Skeletal muscle cell (primary cell): ENCODE results near the gene CD7.

Source experiments
- DNase-seq: peaks from one replicate; pipeline ENCODE4 v3.0.0-alpha.2; 2010; ENCODE audit warnings: low read depth
- H3K4me3 ChIP-seq: 2 replicates; pipeline ENCODE4 v1.5.1; 2011; ENCODE audit warnings: low read depth, mild to moderate bottlenecking, control low read depth, low read length, moderate library complexity

Gene CD7

DNA sequence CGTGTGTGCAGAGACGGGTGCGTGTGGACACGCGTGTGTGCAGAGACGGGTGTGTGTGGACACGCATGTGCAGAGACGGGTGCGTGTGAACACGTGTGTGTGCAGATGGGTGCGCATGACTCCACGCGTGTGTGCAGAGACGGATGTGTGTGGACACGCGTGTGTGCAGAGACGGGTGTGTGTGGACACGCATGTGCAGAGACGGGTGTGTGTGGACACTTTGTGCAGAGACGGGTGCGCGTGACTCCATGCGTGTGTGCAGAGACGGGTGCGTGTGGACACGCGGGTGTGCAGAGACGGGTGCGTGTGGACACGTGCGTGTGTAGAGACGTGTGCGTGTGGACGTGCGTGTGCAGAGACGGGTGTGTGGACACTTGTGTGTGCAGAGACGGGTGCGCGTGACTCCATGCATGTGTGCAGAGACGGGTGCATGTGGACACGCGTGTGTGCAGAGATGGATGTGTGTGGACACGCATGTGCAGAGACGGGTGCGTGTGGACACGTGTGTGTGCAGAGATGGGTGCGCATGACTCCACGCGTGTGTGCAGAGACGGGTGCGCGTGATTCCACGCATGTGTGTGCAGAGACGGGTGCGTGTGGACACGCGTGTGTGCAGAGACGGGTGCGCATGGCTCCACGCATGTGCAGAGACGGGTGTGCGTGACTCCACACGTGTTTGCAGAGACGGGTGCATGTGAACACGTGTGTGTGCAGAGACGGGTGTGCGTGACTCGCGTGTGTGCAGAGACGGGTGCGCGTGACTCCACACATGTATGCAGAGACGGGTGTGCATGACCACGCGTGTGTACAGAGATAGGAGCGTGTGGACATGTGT, 1.6 kb upstream of the CD7 start:
- no peak overlapping the region for H3K4me3 ChIP-seq
- no peak for DNase-seq

DNA sequence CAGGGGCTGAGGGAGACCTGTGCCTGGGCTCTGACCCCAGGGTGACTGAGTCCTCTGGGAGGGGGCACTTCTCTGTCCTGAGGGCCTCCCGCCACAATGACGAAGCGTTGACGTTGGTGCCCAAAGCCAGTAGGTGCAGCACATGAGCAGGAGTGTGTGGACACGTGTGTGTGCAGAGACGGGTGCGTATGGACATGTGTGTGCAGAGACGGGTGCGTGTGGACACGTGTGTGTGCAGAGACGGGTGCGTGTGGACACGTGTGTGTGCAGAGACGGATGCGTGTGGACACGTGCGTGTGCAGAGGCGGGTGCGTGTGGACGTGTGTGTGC, 726 bp upstream of the CD7 start:
- DNase-seq = no peak
- H3K4me3 ChIP-seq = no peak overlapping the region

GRCh38 chr17:82316651-82317393, 586 bp downstream of the CD7 start:
- DNase-seq = no peak
- no peak overlapping the region for H3K4me3 ChIP-seq

- no peak overlapping the region for H3K4me3 ChIP-seq
These were observed 1.6 kb downstream of the CD7 start for GRCh38 chr17:82315703-82316358.

DNA sequence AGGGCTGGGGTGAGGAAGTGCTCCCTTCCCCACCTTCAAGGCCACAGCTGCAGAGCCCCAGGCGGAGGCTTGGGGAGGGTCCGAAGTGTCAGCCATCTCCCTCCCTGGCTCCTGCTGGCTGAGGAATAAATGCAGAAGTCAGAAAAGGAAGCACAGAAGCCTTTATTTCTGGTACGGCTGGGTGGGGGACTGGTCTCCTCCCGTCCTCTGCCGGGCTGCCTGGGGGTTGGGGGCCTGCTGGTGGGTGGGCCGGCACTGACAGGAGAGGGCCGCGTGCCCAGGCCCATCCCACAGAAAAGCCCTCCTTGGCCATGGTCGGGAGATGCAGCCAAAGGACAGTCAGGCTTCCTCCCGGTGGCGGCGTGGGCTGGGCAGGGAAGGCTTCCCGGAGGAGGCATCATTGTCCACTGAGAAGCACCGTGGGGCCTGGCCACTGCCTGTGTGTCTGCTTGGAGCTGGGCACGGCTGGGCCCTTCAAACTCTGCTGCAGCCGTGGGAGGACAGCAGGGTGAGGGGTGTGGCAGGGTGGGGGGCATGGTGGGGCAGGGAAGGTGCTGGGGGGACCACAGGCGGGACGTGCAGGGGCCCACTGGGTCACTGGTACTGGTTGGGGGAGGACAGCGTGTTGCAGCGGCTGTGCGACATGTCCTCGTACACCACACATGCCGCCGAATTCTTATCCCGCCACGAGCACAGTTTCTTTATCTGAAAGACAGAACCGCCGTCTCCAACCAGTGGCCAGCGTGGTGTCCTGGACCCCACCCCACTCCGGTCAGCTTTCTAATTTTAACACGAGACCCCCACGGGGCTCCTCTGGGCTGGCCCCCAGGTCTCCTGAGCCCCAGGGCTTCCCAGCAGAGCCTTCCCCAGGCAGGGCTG, 2.4 kb downstream of the CD7 start:
- no peak for DNase-seq
- H3K4me3 ChIP-seq = no peak overlapping the region

More at GRCh38 chr17:82315703-82316358, 1.6 kb downstream of the CD7 start:
- no peak for DNase-seq

DNA sequence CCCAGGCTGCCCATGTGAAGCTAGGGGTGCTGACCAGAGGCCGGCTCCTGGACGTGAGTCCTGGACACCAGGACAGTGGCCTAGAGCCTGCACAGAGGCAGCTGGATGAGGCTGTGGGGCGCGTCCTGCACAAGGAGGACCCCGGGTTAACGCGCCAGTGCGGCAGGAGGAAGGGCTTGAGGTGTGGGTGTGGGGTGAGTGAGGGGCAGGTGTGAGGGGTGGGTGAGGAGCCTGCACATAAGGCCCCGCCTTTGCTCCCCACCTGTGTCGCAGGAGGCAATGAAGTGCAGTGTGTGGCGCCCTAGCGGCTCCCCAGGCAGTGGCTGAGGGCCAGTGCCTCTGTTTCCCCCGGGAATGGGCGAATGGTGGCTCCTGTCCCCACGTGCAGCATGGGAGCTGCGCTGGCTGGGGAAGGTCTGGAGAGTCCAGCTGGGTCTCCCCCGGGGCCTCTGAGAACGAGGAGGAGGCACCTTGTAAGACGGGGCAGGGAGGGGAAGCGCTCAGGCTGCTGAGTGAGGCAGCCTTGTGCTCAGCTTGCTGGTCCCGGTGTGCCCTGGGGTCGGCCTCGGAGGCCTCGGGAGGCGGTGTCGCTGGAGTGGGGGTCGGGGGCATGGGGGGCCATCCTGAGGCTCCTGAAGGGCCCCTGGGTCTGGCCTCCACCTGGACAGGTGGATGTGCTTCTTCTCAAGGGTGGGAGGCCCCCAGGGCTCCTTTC, 3.2 kb downstream of the CD7 start:
- DNase-seq = no peak
- H3K4me3 ChIP-seq = no peak overlapping the region

DNA sequence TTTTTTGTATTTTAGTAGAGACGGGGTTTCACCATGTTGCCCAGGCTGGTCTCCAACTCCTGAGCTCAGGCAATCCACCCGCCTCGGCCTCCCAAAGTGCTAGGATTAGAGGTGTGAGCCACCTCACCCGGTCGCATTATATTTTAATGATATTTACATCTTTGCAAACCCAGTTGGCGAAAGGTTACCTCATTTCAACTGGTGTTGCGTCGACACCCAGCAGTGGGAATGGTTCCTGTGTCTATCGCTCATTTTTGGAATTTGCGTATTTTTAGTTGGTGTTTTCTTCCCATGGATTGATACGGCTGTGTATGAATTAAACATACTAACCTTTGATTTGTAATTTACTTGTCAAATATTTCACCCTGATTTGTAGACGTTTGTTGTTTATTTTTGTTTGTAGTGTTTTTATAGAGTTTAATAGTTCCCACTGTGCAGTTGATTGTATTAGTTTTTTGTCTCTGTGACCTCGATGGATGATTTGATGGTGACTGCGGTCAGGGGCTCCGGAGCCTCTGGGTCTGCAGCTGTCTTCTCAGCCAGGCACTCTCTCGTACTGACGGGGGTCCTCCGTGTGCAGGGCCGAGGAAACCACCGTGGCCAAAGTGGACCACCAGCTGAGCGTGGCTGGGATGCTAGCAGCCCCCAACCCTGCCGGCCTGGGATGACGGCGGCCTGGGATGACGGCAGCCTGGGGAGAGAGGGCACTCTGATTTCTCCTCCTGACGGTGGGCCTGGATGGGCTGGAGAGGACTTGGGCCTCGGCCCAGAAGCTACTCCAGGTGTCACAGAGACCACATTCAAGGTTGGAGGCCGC, 4.0 kb downstream of the CD7 start:
- no peak for DNase-seq
- H3K4me3 ChIP-seq = no peak overlapping the region

GRCh38 chr17:82311971-82312370, 5.4 kb downstream of the CD7 start:
- DNase-seq = no peak
- H3K4me3 ChIP-seq = no peak overlapping the region

DNA sequence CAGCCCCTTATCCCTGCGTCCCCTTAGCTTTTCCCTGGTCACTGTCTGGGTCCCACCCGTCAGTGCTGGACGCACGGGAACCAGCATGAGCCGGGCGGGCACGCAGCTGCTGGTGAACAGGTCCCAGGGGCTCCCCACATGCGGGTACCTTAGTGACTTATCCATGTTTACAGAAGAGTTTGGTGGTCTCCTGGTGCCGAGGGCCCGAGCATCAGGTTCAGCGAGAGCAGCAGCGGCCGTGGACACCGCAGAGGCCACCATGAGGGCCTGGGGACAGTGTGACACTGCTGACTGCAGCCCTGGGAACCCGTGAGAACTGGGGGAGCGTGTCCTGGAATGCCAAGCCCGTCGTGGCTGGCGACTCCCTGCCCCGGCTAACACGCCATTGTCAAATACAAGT, 6.5 kb downstream of the CD7 start:
- H3K4me3 ChIP-seq = no peak overlapping the region
- DNase-seq = no peak

- H3K4me3 ChIP-seq = no peak overlapping the region
- no peak for DNase-seq
These were observed 7.5 kb downstream of the CD7 start for GRCh38 chr17:82309656-82310570.

DNA sequence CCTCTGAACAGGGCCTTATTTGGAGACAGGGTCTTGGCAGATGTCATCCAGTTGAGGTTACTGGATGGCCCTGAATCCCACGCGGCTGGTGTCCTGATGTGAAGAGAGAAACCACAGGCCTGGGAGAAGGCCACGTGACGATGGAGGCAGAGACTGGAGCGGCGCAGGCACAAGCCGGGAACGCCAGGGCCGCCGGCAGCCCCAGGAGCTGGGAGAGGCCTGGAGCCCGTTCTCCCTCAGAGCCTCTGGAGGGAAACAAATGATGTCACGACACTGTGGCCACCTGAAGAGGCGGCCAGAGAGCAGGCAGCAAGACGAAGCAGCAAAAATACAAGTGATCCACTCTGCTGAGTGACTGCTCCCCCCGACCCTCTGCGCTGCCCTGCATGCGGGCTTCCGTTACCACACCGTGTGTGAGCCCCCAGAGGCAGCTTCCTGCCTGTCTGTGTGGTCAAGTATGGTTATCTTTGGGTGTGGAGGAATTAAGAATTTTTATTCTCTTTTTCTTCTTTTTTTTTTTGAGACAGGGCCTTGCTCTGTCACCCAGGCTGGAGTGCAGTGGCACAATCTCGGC, 11.6 kb downstream of the CD7 start:
- no peak overlapping the region for H3K4me3 ChIP-seq
- DNase-seq = no peak

DNA sequence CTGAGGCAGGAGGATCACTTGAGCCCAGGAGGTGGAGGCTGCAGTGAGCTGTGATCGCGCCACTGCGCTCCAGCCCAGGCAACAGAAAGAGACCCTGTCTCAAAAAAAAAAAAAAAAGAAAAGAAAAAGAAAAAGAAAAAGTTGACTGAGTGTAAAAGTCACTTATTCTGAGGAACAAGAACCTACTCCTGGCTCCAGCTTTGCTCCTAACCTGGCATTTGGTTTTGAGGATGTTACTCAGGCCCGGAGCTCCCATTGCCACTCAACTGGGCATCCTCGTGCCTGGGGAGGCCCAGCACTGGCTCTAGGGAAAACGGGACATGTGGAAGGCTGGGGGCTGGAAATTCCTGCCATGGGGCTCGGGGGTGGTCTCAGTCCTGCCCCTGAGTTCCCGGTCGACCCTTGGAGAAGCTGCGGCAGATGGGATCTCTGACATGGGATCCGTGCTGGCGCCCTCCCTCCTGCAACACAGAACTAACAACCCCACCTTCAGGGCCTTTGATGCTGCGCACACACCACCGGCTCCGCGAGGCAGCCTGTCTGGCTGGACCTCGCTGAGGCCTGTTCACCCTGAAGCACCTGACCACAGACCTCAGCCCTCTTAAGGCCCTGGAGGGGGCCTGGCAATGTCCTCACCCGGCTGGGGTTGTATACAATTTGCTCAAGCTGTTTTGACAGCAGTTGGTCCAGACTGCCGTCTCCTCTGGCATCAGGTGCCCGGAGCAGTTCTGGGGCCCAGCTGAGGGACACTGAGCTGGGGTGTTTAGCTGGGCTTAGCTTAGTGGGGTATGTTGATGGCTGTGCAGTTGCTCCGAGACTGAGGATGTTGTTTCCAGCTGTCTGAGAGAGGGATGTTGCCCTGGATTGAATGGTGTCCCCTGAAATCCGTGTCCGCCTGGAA, 12.3 kb downstream of the CD7 start:
- DNase-seq = no peak
- no peak overlapping the region for H3K4me3 ChIP-seq

GRCh38 chr17:82303944-82304808, 13.2 kb downstream of the CD7 start:
- DNase-seq = no peak
- no peak overlapping the region for H3K4me3 ChIP-seq

DNA sequence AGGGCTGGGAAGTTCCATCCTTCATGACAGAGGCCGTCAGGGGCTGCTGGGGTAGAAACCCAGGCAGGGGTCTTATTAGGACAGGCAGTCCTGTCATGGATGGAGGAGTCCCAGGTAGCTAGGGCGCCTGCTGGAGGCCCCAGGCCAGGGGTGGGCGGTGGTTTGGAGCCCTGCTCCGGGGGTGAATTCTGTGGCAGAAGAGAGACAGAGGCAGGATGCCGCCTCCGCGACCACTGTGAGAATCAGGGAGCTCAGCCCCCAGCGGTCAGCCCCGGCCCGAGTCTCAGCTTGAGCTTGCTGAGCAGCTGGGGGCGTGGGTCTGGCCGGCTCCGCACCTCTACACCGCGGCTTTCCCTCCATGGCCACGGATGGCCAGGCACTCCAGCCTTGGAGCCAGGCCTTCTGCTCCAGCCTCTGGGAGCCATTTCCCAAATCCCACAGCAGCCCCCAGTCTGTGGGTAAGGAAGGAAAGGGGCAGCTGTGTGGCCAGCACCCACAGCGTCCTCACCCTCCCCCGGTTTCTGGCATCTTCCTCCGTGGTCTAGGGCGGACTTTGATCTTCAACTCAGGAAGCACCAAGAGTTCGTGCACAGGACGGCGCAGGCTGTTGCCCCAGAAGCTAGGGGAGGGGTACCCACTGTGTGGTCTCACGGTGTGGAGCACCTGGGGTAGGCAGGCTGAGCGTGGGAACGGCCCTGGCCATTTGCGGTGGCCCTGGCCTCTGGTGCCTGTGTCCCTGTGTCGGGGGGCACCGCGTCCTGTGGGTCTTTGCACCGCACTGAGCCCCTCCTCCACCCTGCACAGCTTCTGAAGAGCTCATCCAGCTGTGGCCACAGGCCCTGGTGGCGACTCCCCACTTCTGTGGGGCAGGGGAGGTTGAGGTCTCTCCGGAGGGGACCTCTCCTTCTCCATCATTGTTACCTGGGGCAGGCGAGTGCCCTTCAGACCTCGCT, 14.1 kb downstream of the CD7 start:
- H3K4me3 ChIP-seq = no peak overlapping the region
- DNase-seq = no peak
